NCI-H1105 treated with DMSO at 0.1 percent for 48 hours (cell line): ENCODE results near the gene KDM4B.
"Not testable (repeated sequence)": the region's sequence is repeated elsewhere in the genome, so short reads cannot be mapped to it uniquely, and the experiment has no call there.

Source experiments
- DNase-seq: peaks from one replicate; lab custom pipeline; 2025; lab: John Stamatoyannopoulos, UW

The KDM4B gene

GRCh38 chr19:4968462-4969291, at the start of gene KDM4B:
Gene KDM4B, plus strand, starts transcription at chr19:4969113. Its CDS starts 63,778 bp downstream, at chr19:5032891.
- DNase-seq: peak; percentile 99

GRCh38 chr19:4922530-4923275, 46.2 kb upstream of the KDM4B start:
- no peak for DNase-seq

GRCh38 chr19:4923276-4923747, 45.6 kb upstream of the KDM4B start:
- DNase-seq: no peak

- DNase-seq: no peak
Observed at GRCh38 chr19:4929186-4929585, 39.7 kb upstream of the KDM4B start.

- DNase-seq: no peak
Observed at GRCh38 chr19:4930664-4931063, 38.2 kb upstream of the KDM4B start.

GRCh38 chr19:4932711-4933110, 36.2 kb upstream of the KDM4B start:
- DNase-seq: no peak

- DNase-seq: no peak
Observed at GRCh38 chr19:4933528-4933927, 35.4 kb upstream of the KDM4B start.

GRCh38 chr19:4935444-4935843, 33.5 kb upstream of the KDM4B start:
- no peak for DNase-seq

- DNase-seq: no peak
Observed at GRCh38 chr19:4937060-4937459, 31.9 kb upstream of the KDM4B start.

- DNase-seq: not testable (repeated sequence)
Observed at GRCh38 chr19:4938461-4938860, 30.5 kb upstream of the KDM4B start.

GRCh38 chr19:4939466-4939865, 29.4 kb upstream of the KDM4B start:
- no peak for DNase-seq

- DNase-seq: not testable (repeated sequence)
Observed at GRCh38 chr19:4941638-4942169, 27.2 kb upstream of the KDM4B start.

- DNase-seq: not testable (repeated sequence)
Observed at GRCh38 chr19:4950650-4951049, 18.3 kb upstream of the KDM4B start.

- no peak for DNase-seq
Observed at GRCh38 chr19:4951656-4952055, 17.3 kb upstream of the KDM4B start.

- no peak for DNase-seq
Observed at GRCh38 chr19:4952945-4953344, 16.0 kb upstream of the KDM4B start.

GRCh38 chr19:4954320-4955149, 14.4 kb upstream of the KDM4B start:
- not testable (repeated sequence) for DNase-seq

GRCh38 chr19:4955274-4955673, 13.6 kb upstream of the KDM4B start:
- DNase-seq: no peak

- DNase-seq: no peak
Observed at GRCh38 chr19:4957981-4958380, 10.9 kb upstream of the KDM4B start.

- DNase-seq: no peak
Observed at GRCh38 chr19:4962085-4962619, 6.8 kb upstream of the KDM4B start.

GRCh38 chr19:4965061-4965460, 3.9 kb upstream of the KDM4B start:
- no peak for DNase-seq

- DNase-seq: no peak
Observed at GRCh38 chr19:4966591-4966990, 2.3 kb upstream of the KDM4B start.
